ENCODE results near the gene ARHGAP24.
"Not testable (repeated sequence)": the region's sequence is repeated elsewhere in the genome, so short reads cannot be mapped to it uniquely, and the experiment has no call there.

Gene ARHGAP24

GRCh38 chr4:85659610-85660218 lies 184.8 kb downstream of the ARHGAP24 start:
- H3K4me1 ChIP-seq (ENCODE audit: control insufficient read depth in 1 of 2, insufficient read depth in 1 of 2, low read depth in 1 of 2, low read length in 1 of 2), result peaks cover 41 to 48% of the 10 kb centered on the region in 2 experiments
- H3K27me3 ChIP-seq, result no peaks in the 10 kb centered on the region
- H3K4me3 ChIP-seq (ENCODE audit: low read depth in 1 of 2, low read length in 1 of 2), result no peak overlapping the region
- no peaks in the 10 kb centered on the region for H3K9me3 ChIP-seq
- H3K36me3 ChIP-seq, result no peaks in the 10 kb centered on the region
- peak overlapping the region; percentile 70 for H3K27ac ChIP-seq
- no peak for TF ChIP-seq CTCF (IDR thresholded peaks at IDR 0.05)

- not testable (repeated sequence) for H3K36me3 ChIP-seq
- peaks cover 23 to 30% of the 10 kb centered on the region in 2 experiments for H3K4me1 ChIP-seq (ENCODE audit: control insufficient read depth in 1 of 2, insufficient read depth in 1 of 2, low read depth in 1 of 2, low read length in 1 of 2)
Measured at GRCh38 chr4:85666625-85667024, 191.7 kb downstream of the ARHGAP24 start.

GRCh38 chr4:85669204-85669603 lies 194.3 kb downstream of the ARHGAP24 start:
- Histone ChIP-seq H3K36me3 (no peaks in the 10 kb centered on the region), H3K4me3 (ENCODE audit: low read depth in 1 of 2, low read length in 1 of 2) (no peak overlapping the region), H3K4me1 (ENCODE audit: control insufficient read depth in 1 of 2, insufficient read depth in 1 of 2, low read depth in 1 of 2, low read length in 1 of 2) (peaks cover 49 to 56% of the 10 kb centered on the region in 2 experiments), H3K27me3 (no peaks in the 10 kb centered on the region), H3K27ac (peak overlapping the region; percentile 57), H3K9me3 (no peaks in the 10 kb centered on the region)
- no peak for TF ChIP-seq CTCF (IDR thresholded peaks at IDR 0.05)

More at GRCh38 chr4:85666625-85667024, 191.7 kb downstream of the ARHGAP24 start:
- H3K4me3 ChIP-seq (ENCODE audit: low read depth in 1 of 2, low read length in 1 of 2); H3K27ac ChIP-seq; H3K9me3 ChIP-seq; H3K27me3 ChIP-seq: not testable (repeated sequence)

- Histone ChIP-seq H3K4me3 (ENCODE audit: low read depth in 1 of 2, low read length in 1 of 2) (no peak overlapping the region), H3K27me3 (no peaks in the 10 kb centered on the region), H3K4me1 (ENCODE audit: control insufficient read depth in 1 of 2, insufficient read depth in 1 of 2, low read depth in 1 of 2, low read length in 1 of 2) (peaks cover 57 to 65% of the 10 kb centered on the region in 2 experiments), H3K9me3 (no peaks in the 10 kb centered on the region), H3K36me3 (no peaks in the 10 kb centered on the region), H3K27ac (peak overlapping the region; percentile 31)
- no peak for TF ChIP-seq CTCF (IDR thresholded peaks at IDR 0.05)
Measured at GRCh38 chr4:85669992-85670548, 195.1 kb downstream of the ARHGAP24 start.

- peaks cover 68 to 75% of the 10 kb centered on the region in 2 experiments for H3K4me1 ChIP-seq (ENCODE audit: control insufficient read depth in 1 of 2, insufficient read depth in 1 of 2, low read depth in 1 of 2, low read length in 1 of 2)
- H3K36me3 ChIP-seq, result no peaks in the 10 kb centered on the region
- no peak overlapping the region for H3K4me3 ChIP-seq (ENCODE audit: low read depth in 1 of 2, low read length in 1 of 2)
- H3K9me3 ChIP-seq, result no peaks in the 10 kb centered on the region
- H3K27ac ChIP-seq, result peak overlapping the region; percentile 68
- no peak for TF ChIP-seq CTCF (IDR thresholded peaks at IDR 0.05)
- H3K27me3 ChIP-seq, result no peaks in the 10 kb centered on the region
Measured at GRCh38 chr4:85671120-85671519, 196.2 kb downstream of the ARHGAP24 start.

- TF ChIP-seq CTCF (IDR thresholded peaks at IDR 0.05), result no peak
- Histone ChIP-seq H3K27me3 (no peaks in the 10 kb centered on the region), H3K36me3 (no peaks in the 10 kb centered on the region), H3K27ac (peak overlapping the region; percentile 68), H3K4me1 (ENCODE audit: control insufficient read depth in 1 of 2, insufficient read depth in 1 of 2, low read depth in 1 of 2, low read length in 1 of 2) (peaks cover 78 to 85% of the 10 kb centered on the region in 2 experiments), H3K9me3 (no peaks in the 10 kb centered on the region), H3K4me3 (ENCODE audit: low read depth in 1 of 2, low read length in 1 of 2) (no peak overlapping the region)
Measured at GRCh38 chr4:85672116-85672515, 197.2 kb downstream of the ARHGAP24 start.

All from neutrophil (primary cell).